Measurements from ENCODE around the gene REV1.

DNA sequence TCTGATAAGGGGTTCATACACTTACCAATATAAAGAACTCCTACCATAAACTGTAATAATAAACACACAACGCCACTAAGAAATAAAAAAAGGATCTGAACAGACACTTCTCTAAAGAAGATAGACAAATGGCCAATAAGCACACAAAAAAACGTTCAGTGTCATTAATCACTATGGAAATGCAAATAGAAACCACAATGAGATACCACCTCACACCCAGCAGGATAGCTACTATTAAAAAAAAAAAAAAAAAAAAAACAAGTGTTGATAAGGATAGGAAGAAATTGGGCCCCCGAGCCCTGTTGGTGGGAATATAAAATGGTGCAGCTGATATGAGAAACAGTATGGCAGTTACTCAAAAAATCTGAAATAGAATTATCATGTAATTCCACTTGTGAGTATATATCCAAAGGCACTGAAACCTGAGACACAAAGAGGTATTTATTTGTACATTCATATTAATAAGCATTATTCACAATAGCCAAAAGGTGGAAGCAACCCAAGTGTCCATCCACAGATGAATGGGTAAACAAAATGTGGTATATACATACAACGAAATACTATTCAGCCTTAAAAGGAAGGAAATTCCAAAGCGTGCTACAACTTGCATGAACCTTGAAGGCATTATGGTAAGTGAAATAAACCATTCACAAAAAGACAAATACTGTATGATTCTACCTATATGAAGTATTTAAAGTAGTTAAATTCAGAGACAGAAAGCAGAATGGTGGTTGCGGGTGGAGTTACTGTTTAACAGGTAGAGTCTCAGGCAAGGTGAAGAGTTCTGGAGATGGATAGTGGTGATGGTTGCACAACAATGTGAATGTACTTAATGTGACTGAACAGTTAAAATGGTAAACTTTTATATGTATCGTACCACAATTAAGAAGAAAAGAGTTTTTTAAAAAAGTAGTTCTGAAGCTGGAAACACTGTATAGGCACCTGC, 17.9 kb downstream of the REV1 start:
- TF ChIP-seq TAF1 (IDR thresholded peaks at IDR 0.05; ENCODE audit: borderline replicate concordance, insufficient read depth, low read length), result no peak
- TF ChIP-seq, protein P1, sequence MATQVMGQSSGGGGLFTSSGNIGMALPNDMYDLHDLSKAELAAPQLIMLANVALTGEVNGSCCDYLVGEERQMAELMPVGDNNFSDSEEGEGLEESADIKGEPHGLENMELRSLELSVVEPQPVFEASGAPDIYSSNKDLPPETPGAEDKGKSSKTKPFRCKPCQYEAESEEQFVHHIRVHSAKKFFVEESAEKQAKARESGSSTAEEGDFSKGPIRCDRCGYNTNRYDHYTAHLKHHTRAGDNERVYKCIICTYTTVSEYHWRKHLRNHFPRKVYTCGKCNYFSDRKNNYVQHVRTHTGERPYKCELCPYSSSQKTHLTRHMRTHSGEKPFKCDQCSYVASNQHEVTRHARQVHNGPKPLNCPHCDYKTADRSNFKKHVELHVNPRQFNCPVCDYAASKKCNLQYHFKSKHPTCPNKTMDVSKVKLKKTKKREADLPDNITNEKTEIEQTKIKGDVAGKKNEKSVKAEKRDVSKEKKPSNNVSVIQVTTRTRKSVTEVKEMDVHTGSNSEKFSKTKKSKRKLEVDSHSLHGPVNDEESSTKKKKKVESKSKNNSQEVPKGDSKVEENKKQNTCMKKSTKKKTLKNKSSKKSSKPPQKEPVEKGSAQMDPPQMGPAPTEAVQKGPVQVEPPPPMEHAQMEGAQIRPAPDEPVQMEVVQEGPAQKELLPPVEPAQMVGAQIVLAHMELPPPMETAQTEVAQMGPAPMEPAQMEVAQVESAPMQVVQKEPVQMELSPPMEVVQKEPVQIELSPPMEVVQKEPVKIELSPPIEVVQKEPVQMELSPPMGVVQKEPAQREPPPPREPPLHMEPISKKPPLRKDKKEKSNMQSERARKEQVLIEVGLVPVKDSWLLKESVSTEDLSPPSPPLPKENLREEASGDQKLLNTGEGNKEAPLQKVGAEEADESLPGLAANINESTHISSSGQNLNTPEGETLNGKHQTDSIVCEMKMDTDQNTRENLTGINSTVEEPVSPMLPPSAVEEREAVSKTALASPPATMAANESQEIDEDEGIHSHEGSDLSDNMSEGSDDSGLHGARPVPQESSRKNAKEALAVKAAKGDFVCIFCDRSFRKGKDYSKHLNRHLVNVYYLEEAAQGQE (IDR thresholded peaks at IDR 0.05; ENCODE audit: insufficient read depth in 1 of 2, low read depth in 2 of 2, low read length in 2 of 2), result no peak
- TF ChIP-seq SIN3A (IDR thresholded peaks at IDR 0.05; ENCODE audit: borderline replicate concordance, insufficient read depth, low read length), result no peak
